Testis (tissue), 3 donors: ENCODE measurements around the gene PLCD4. TPM values are rescaled to one million over a fixed set of nuclear protein-coding genes. Genes with fewer than 3 reads are reported as not detected.

Experiments
- DNase-seq: peaks from one replicate; pipeline ENCODE4 v3.0.0-alpha.2; 2019
- H3K27ac ChIP-seq, 2 donors: fragments of 200-600 bp; sonication (generic); one replicate each; pipeline ENCODE4 v1.5.1; 2019
- H3K27me3 ChIP-seq: fragments of 200-600 bp; sonication (generic); one replicate; pipeline ENCODE4 v1.5.1; 2019
- H3K36me3 ChIP-seq: fragments of 200-600 bp; sonication (generic); one replicate; pipeline ENCODE4 v1.5.1; 2017; ENCODE audit warnings: low read depth; ENCODE audit errors: missing control alignments
- H3K4me1 ChIP-seq: fragments of 200-600 bp; sonication (generic); one replicate; pipeline ENCODE4 v1.5.1; 2019
- H3K4me3 ChIP-seq, 2 donors: fragments of 200-600 bp; sonication (generic); one replicate each; pipeline ENCODE4 v1.5.1; 2017 to 2019
- H3K9me3 ChIP-seq: fragments of 200-600 bp; sonication (generic); one replicate; pipeline ENCODE4 v1.5.1; 2017
- CTCF ChIP-seq, 3 experiments: fragments of 450-650 bp in 2 of 3; fragments of 200-600 bp in 1 of 3; sonication (generic) in 1 of 3; IDR thresholded peaks; one replicate each; pipeline ENCODE4 v1.5.1; 2016 to 2019; ENCODE audit warnings: antibody characterized with exemption in 3 of 3, mild to moderate bottlenecking in 2 of 3, moderate library complexity in 1 of 3
- POLR2A ChIP-seq: fragments of 450-650 bp; IDR thresholded peaks from one replicate; pipeline ENCODE4 v1.6.1; 2017; ENCODE audit warnings: antibody characterized with exemption, mild to moderate bottlenecking, moderate library complexity
- WGBS, 2 donors: methylation state at CpG; one replicate each; pipeline ENCODE4 v1.1.5; 2018; 5-methylcytosine and 5-hydroxymethylcytosine counted together
- intact Hi-C: fragments of 100-400 bp; cut with DNase I; formaldehyde crosslinking; loops from one replicate; pipeline ENCODE4 v1.15.1; 2023; ENCODE audit warnings: low total_unique reads
- polyA plus RNA-seq: library from polyadenylated mRNA; stranded (reverse); fragments of 350-450 nt; fragmentation: Illumina TruSeq; extraction: RNeasy Lipid Tissue Mini Kit (QIAGEN cat#74804); gene quantifications from one replicate; pipeline ENCODE4 v1.2.3, GENCODE V29; 2014; ENCODE audit warnings: low read depth, low replicate concordance; ENCODE audit not compliant: insufficient read depth
- total RNA-seq, 2 donors: library from RNA; depleted of rRNA; stranded (reverse); fragments of >200 nt; gene quantifications; one replicate each; pipeline ENCODE4 v1.2.3, GENCODE V29; 2016

The PLCD4 gene
- total and polyA plus RNA-seq, 3 donors from 2014 or later = 8.2 to 13.9 (median 9.0) TPM

- WGBS, 2 donors = 1 to 2% methylated on average over 16 to 27 of the region's 27 CpGs
- Histone ChIP-seq H3K4me1 (peaks cover 10% of the 10 kb centered on the region), H3K4me3 (peak overlapping the region; percentile 75 to 77), H3K36me3 (no peaks in the 10 kb centered on the region), H3K27ac (peak overlapping the region; percentile 12 to 66), H3K9me3 (no peaks in the 10 kb centered on the region), H3K27me3 (no peaks in the 10 kb centered on the region)
- DNase-seq = peak; percentile 57
- intact Hi-C loops = no loop called here
- TF ChIP-seq POLR2A = no peak
- peak in 2 of 3 experiments; percentile 7 to 13 for TF ChIP-seq CTCF (IDR thresholded peaks at IDR 0.05)
Measured at GRCh38 chr2:218658671-218659257, 51.1 kb downstream of the PLCD4 start.

GRCh38 chr2:218659258-218659987 is 51.7 kb downstream of the PLCD4 start, which contains the start of the genes BCS1L and ZNF142:
Gene BCS1L (plus strand): TSS chr2:218659683. CDS start chr2:218660988, 1,305 bp downstream.
Gene ZNF142 (minus strand): TSS chr2:218659623. CDS start chr2:218656429, 3,194 bp downstream.
- H3K4me3 ChIP-seq = peak within 1 kb of the TSS; percentile 75 to 77
- H3K9me3 ChIP-seq = no peaks in the 10 kb centered on the region
- peaks cover 10% of the 10 kb centered on the region for H3K4me1 ChIP-seq
- TF ChIP-seq CTCF (IDR thresholded peaks at IDR 0.05) (no peak), POLR2A (no peak)
- peak; percentile 98 for DNase-seq
- peak within 1 kb of the TSS; percentile 12 to 66 for H3K27ac ChIP-seq
- intact Hi-C loops = no loop called here
- no peaks in the 10 kb centered on the region for H3K27me3 ChIP-seq
- H3K36me3 ChIP-seq = no peaks in the 10 kb centered on the region
- 1% methylated on average over 26 to 49 of the region's 49 CpGs for WGBS, 2 donors

- DNase-seq = no peak
- intact Hi-C loops = no loop called here
- no peaks in the 10 kb centered on the region for H3K36me3 ChIP-seq
Measured at GRCh38 chr2:218659988-218660358, 52.3 kb downstream of the PLCD4 start.

GRCh38 chr2:218662377-218662776 is 54.7 kb downstream of the PLCD4 start:
- WGBS, 2 donors = 84 to 89% methylated on average over 7 of the region's 7 CpGs
- no peaks in the 10 kb centered on the region for H3K36me3 ChIP-seq

More at GRCh38 chr2:218659988-218660358, 52.3 kb downstream of the PLCD4 start:
- 8 to 9% methylated on average over 8 of the region's 8 CpGs for WGBS, 2 donors
- Histone ChIP-seq H3K4me3 (peak overlapping the region; percentile 75 to 77), H3K4me1 (peaks cover 10% of the 10 kb centered on the region), H3K9me3 (no peaks in the 10 kb centered on the region), H3K27me3 (no peaks in the 10 kb centered on the region), H3K27ac (peak overlapping the region in 1 of 2 donors; percentile 66)
- TF ChIP-seq POLR2A = no peak
- TF ChIP-seq CTCF (IDR thresholded peaks at IDR 0.05) = no peak

More at GRCh38 chr2:218662377-218662776, 54.7 kb downstream of the PLCD4 start:
- intact Hi-C loops = no loop called here
- H3K4me1 ChIP-seq = peaks cover 10% of the 10 kb centered on the region
- DNase-seq = no peak
- no peaks in the 10 kb centered on the region for H3K9me3 ChIP-seq
- H3K4me3 ChIP-seq = no peak overlapping the region
- no peaks in the 10 kb centered on the region for H3K27me3 ChIP-seq
- H3K27ac ChIP-seq = no peak overlapping the region
- TF ChIP-seq CTCF (IDR thresholded peaks at IDR 0.05) (no peak), POLR2A (no peak)
